HL-60 (cell line): ENCODE measurements around the gene ABCF2.

Experiments
- DNase-seq, 2 experiments: peaks; one replicate each; pipeline ENCODE4 v3.0.0-alpha.2; 2010 to 2020; ENCODE audit warnings: low read depth in 1 of 2, low spot score in 1 of 2
- H3K27ac ChIP-seq: fragments of 250-450 bp; sonication (Bioruptor Pico); replicated peaks from 2 replicates; pipeline ENCODE4 v1.5.1; 2020; ENCODE audit warnings: mild to moderate bottlenecking, moderate library complexity
- H3K27me3 ChIP-seq: fragments of 250-450 bp; sonication (Bioruptor Pico); 2 replicates; pipeline ENCODE4 v1.5.1; 2021; ENCODE audit warnings: mild to moderate bottlenecking, moderate library complexity; ENCODE audit not compliant: insufficient read depth, poor library complexity, severe bottlenecking
- H3K4me3 ChIP-seq: replicated peaks from 2 replicates; pipeline ENCODE4 v1.5.1; 2011; ENCODE audit warnings: mild to moderate bottlenecking, control low read depth, low read length; ENCODE audit not compliant: insufficient read depth
- CTCF ChIP-seq: IDR thresholded peaks from one replicate; pipeline ENCODE4 v1.5.1; 2011; ENCODE audit warnings: low read length, control low read depth, inconsistent platforms; ENCODE audit not compliant: insufficient read depth
- GABPA ChIP-seq: IDR thresholded peaks from 2 replicates; pipeline ENCODE4 v1.6.1; 2012; ENCODE audit warnings: low read depth
- POLR2AphosphoS5 ChIP-seq: IDR thresholded peaks from 2 replicates; pipeline ENCODE4 v1.6.1; 2012; ENCODE audit warnings: low read depth
- REST ChIP-seq: IDR thresholded peaks from 2 replicates; pipeline ENCODE4 v1.6.1; 2012; ENCODE audit warnings: low read depth; ENCODE audit not compliant: insufficient replicate concordance
- SPI1 ChIP-seq: IDR thresholded peaks from 2 replicates; pipeline ENCODE4 v1.6.1; 2012; ENCODE audit warnings: low read depth, mild to moderate bottlenecking, borderline replicate concordance

Gene ABCF2

GRCh38 chr7:151179287-151179860 is 47.6 kb downstream of the ABCF2 start:
- Histone ChIP-seq H3K27me3 (no peaks in the 10 kb centered on the region), H3K27ac (no peak overlapping the region), H3K4me3 (no peak overlapping the region)
- no peak for DNase-seq
- TF ChIP-seq CTCF (no peak), GABPA (no peak), SPI1 (no peak), REST (no peak), POLR2AphosphoS5 (no peak)

DNA sequence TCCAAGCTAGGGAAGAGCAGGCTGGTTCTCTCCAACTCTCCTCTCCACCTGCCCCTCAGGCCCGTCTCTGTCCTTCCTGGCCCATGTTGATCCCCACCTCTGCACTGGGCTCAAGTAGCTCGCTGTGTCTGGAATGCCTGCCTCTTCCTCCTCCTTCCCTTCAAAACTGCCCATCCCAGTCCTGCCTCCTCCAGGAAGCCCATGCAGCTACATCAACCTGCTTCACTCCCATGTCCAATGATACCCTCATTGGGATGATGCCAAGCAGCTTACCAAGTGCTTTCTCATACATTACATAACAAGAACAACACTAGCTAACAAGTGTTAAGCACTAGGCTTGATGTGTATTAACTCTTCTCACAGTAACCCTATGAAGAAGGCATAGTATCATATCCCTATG is 48.2 kb downstream of the ABCF2 start:
- Histone ChIP-seq H3K27me3 (no peaks in the 10 kb centered on the region), H3K27ac (no peak overlapping the region), H3K4me3 (no peak overlapping the region)
- TF ChIP-seq GABPA = no peak
- no peak for TF ChIP-seq CTCF
- TF ChIP-seq SPI1 = no peak
- TF ChIP-seq REST = no peak
- TF ChIP-seq POLR2AphosphoS5 = no peak
- no peak for DNase-seq

DNA sequence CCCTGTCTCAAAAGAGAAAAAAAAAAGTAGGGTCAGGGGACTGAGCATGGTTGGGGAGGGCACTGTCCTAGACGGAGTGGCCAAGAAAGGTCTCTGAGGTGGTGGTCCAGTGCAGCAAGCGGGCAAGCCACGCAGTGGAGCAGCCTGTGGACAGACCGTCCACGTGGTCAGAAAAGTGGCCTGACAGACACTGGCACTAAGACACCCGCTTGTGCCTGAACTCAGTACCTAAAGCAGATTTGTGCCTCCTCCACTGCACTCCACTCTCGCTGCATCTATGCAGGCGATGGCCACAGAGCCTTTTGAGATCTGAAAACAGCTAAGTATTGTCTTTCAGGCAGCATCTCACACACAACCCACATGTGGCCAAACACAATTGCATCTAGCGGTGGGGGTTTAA is 48.8 kb downstream of the ABCF2 start:
- TF ChIP-seq POLR2AphosphoS5 (no peak), REST (no peak), SPI1 (no peak), GABPA (no peak), CTCF (no peak)
- no peak overlapping the region for H3K27ac ChIP-seq
- H3K27me3 ChIP-seq = no peaks in the 10 kb centered on the region
- H3K4me3 ChIP-seq = no peak overlapping the region
- no peak for DNase-seq
